Amygdala (tissue), 56 donors: ENCODE measurements around the gene WDR20.

Source experiments
- DNase-seq, 56 donors: peaks; one replicate each; lab custom pipeline; 2025; lab: John Stamatoyannopoulos, UW

Gene WDR20

DNA sequence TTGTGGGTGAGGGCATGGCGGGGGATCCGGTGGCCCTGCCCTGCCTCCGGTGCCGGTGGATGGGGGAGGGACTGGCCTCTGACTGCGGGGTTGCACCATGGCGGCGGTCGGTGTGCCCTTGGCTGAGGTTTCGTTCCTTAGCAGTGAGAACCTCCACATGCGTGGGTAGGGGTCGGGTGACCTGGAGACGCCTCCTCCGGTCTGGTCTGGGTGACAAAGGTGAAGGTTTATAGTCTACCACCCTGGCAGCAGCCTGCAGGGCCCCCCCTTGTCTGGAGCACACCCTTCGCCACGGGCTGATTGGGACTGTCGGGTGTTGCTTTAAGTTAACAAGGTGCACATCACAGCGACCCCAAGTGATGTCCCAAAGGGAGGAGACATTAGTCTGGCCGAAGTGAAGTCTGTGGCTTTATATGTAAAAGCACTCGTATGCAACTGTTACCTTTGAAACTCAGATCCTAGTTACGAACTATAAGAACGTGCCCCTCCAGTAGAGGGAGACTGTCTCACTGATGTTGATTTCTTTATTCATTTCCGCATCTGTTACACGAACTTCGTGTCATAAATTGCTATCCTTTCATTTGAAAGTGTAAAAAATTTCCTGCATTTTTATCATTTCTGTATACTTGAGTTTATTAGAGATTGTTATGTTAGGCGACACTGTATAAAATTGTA is 74.4 kb downstream of the WDR20 start:
- DNase-seq = no peak

DNA sequence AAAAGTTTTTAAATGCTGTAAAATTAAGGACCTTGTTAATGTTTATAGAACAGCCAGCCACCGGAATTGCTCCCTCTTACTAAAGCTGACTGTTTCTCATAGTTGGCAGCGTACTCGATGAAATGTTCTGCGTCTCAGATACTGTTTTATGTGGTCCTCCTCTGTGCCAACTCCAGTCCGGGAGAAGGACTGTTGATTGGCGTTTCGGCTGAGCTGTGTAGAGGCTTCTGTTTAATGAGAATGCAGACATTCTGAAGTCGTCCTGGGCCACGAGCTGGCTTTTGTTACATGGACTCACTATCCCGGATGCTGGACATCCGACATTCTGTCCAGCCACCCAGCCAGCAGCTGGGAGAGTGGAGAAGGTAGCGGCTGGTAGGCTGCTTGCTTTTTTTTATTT is 75.4 kb downstream of the WDR20 start:
- DNase-seq = peak in 43 of 56 donors; percentile 17 to 83 (median 54)

DNA sequence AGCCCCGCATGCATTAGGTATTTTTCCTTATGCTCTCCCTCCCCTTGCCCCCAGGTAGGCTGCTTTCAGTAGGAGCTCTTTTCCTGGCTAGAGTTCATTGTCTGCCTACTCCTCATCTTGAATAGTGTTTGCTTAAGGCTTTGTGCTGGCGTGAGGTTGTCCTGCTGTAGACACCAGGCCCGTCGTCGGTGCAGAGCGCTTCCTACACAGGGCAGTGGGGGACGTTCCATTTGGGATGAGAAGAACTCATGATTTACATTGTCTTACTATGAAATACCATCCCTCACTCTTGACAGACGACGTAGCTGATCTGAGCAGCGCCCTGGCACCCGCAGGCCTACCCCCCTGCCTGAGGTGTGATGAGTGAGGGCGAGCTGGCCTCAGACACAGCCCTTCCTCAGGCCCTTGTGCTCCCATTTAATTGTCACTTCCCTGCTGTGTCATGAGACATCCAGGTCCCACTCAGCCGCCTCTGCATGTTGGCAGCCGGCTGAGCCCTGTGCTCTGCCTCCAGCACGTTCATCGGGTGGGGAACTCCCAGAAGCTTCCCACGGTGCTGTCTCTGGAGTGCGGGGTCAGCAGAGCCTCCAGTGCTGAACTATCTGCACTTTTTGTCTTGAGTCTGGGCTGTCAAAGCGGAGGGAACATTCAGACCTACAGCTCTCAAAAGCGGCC is 76.0 kb downstream of the WDR20 start:
- no peak for DNase-seq

DNA sequence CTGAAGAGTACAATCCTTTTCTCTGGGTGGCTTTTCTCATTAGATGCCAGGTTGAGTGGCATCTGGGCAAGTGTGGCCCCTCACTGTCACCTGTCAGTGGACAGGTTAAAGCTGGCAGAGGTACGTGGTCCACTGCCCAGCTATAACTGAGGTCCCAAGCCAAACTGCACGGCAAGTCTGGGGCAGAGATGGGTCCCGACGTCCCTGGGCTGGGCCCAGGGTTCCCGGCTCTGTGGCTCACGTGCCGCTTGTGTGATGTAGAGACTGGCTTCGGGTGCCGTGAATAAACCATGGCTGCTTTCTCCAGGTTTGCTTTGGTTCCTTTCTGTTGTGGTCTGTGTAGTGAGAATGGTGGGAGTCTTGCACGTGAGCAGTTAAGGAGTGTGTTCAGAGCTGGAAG is 77.7 kb downstream of the WDR20 start:
- no peak for DNase-seq

DNA sequence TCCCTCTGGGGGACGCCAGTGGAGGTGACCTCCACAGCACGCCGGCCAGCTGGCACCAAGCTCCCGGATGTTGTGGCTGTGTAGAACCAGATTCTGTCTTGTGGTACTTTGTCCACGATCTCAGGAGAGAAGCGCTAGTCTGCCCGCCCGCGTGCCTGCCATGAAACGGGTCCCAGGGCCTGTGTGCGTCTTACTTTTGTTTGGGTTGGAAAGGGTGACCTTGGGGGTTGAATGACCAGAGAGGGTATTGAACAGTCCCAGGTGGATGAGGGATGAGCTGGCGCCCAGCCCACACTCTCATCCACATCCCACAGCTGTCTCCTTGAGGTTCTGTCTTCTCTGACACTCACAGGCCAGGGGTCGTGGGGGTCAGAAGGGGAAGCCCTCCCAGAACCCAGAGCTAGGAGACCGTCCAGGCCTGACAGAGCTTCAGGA is 78.3 kb downstream of the WDR20 start:
- DNase-seq = no peak

DNA sequence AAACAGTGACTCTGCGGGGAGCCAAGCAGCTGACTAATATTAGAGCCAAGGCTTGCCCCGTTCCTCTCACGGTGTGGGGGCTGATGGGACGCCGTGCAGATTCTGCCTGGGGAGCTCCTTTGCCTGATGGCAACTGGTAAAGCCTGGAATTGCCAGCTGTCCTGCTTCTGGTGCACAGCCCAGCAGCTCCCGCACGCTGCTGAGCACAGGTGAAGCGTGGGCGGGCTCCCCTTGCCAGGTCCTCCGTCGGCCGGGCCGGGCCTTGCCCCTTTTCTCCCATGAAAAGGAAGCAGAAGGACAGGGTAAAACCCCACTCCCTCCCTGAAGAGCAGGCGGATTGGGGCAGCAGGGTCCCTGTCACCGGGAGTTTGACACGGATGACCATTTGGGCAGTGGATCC is 79.0 kb downstream of the WDR20 start:
- peak in 11 of 56 donors; percentile 17 to 43 (median 31) for DNase-seq

DNA sequence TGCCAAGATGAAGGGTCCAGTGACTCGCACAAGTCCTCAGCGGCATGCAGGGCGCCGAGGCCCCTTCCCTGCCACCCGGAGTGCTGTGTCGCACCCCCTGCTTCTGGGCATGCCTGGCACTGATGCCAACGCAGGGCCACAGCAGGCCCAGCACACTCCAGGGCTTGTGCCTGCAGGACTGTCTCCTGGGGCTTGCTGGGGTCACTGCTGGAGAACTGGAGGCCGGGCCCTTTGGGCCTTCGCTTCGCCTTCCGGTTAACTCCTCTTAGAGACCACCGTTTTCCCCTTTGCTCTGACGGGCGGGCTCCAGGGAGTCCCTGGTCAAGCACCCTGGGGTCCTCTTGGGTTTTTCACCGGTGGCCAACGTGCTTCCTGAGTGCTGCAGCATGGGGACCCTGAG is 79.6 kb downstream of the WDR20 start:
- no peak for DNase-seq

DNA sequence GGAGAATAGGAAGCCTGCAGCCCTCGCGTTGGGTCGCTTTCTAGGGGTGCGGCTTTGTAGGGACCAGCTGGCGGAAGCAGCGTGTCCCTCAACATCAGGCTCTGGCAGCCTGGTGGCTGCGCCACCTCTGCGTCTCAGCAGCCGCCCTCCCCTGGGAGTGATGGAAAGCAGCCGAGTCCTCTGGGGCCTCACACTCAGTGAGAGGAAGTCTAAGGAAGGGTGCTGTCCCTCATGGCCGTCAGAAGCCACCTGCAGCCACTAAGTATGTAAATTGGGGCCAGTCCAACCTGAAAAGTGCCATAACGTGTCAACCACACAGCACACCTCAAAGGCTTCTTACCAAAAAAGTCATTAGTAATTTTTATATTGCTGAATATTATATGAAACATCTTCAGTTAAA is 80.3 kb downstream of the WDR20 start:
- no peak for DNase-seq

DNA sequence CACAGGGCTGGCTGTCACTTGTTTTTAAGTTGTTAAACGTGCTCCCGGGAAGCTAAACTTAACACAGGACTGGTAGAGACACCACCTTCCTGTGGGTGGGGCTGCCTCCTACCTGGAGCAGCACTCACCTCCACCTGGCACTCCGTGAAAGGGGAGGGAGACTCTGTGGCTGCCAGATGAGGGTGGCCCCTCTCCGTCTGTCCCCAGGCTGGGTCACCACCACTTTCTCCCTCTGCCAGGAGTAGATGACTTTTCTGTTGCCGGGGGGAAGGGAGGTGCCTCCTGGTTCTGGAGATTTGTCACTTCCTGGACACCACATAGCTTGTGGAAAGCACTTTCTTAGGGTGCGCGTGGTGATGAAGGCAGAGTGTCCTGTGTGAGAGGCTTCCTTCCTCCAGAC is 81.3 kb downstream of the WDR20 start:
- no peak for DNase-seq

DNA sequence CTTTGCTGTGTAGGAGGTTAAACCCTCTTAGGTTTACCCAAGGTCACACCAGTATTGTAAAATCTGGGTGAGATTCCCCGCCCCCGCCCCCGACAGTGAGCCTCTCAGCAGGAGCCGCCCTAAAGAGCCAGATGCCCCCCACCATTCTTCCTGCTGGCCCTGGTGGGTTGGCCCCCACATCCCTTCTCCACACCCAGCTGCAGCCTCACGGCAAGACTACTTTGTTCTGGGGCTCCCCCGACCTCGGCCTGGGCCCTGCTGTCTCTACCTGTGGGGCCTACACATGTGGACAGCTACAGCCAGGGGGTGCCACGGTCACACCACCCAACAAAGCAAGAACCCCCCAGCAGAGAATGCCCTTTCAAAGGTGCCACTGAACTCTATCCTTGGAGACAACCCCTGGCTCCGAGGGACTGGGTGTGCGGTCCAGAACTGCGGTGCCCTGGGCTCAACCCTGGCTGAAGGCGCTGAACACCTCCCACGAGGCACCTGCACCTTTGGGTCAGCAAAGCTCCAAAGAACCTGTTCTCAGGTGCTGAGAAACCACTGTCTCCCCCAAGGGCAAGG is 82.4 kb downstream of the WDR20 start:
- no peak for DNase-seq

DNA sequence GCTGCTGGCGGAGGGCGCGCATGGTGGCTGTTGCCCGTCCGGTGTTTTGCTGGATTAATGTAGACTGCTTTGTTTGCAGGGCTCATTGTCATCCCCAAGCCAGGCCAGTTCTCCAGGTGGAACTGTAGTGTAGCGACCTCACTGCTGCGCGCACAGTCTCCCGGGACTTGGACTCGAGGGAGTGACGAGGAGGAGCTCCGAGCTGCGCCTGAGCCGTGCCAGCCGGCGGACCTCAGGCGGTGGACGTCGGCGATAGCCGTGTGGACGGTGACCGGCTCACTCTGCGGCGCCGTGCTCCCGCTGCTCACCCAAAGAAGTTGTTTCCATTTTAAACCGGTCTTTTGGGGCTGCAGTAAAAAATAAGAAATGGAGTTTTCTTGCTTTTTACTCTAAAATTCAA is 83.1 kb downstream of the WDR20 start:
- DNase-seq = no peak

DNA sequence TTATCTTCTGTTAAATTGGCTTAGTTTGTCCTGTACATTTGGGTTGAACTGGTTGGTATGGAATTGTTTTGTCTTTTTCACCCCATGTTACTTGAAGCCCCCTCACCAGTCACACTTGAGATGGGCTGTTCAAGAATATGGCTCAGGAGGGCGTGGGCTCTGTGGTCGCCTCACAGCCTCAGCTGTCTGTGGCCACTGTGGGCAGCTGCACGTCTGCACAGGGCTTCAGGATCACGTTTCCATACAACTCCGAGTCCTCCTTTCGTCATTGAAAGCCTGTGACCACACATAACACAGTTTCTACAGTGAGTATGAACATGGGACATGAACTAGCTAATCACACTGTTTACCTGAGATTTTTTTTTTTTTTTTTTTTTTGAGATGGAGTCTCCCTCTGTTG is 84.0 kb downstream of the WDR20 start:
- no peak for DNase-seq

DNA sequence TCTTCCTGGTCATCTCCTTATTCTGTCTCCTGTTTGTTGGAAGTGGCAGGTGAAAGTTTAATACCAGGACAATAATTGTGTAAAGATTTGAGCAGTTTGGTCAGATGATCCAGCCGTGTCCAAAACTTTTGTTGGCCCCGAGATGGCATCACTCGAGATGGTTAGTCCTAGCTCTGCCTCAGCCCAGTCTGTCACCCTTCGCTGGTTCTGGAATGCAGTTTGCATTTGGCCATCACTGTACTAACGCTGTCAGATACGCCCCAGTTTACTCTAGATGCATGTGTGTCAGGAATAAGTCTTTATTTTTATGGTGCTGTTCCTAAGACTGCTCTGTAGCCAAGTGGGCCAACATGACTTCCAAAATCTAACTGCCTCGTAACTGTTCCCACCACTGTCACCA is 85.7 kb downstream of the WDR20 start:
- DNase-seq = no peak

DNA sequence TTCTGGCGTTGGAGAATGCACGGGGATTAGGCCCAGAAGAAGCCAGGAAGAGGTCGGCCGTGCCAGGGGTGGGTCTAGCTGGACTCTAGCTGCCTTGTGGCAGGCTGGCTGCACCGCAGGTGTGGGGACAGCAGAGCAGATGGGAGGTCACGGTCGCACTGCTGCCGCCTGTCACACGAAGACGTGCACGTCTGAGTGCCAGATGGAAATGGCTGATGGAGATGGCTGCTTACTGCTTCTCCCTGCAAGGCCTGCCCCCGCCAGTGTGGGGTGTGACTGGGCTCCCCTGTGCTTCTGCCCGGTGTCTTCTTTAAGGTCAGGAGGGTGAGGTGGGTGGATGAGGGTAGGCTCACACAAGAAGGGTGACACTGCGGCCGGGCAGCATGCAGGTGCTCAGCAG is 86.2 kb downstream of the WDR20 start:
- DNase-seq = no peak

DNA sequence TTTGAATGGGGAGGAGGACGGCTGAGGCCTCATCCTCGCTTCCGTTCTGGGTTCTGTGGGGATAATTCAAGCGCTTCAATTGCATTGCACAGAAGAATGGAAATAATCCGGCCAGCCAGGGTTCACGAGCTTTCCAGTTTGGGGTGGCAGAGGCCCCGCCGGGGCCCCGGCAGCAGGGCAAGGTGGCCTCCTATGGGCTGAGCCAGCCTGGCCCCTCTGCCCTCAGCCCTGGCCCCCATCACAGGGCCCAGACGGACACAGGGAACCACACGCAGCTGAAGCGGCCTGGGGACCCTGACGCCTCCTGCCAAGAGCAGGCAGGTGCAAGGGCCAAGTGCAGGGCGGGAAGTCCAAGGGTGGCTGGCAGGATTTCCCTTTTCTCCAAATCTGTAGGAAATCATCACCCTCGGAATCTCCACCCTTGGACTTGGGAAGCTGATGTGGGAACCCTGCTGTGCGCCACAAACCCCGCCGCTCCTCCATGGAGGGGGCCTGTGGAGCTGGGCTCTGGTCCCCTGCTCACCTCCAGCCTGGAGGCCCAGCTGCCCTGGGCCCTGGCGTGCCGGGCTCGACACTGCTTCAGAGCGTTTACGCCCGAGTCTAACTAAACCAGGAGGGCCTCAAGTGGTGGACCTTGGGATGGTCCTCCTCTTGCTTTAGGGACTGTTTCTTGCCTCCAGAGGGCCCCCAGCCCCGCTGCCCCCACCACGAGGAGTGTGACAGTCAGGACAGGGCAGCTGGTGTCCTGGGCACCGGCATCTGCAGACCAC is 86.8 kb downstream of the WDR20 start:
- no peak for DNase-seq

DNA sequence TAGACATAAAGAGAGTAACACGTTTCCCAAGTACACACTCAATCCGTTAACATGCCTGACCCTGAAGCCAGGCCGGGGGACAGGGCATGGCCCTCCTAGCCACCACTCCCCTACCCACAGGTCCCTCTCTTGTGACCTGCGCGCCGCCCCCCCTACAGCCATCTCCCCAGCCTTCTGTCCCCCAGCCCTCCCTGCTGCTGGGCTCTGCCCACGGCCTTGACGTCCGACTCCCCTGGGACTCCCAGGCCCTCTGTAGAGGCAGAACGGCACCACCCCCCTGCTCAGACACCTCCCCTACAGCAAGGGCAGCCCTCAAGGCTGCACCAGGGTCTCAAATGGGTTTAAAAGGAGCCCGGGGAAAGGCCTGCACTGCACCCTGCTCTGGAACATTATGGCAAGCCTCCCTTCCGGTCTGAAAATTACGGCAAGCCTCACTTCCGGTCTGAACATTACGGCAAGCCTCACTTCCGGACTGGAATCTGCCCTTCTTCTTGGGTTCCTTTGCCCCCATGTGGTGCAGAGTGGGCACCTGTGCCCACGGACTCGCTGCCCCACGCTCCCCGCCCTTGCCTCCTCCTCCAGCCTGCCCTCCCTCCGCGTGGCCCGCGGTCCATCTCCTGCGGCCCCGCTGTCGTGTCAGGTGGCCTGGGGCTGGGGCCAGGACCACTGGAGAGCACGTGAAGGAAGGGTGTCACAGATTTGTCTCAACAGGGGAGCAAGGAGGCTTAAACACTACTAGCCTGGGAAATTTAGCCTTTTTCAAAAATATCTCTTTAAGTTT is 87.7 kb downstream of the WDR20 start:
- DNase-seq = no peak

DNA sequence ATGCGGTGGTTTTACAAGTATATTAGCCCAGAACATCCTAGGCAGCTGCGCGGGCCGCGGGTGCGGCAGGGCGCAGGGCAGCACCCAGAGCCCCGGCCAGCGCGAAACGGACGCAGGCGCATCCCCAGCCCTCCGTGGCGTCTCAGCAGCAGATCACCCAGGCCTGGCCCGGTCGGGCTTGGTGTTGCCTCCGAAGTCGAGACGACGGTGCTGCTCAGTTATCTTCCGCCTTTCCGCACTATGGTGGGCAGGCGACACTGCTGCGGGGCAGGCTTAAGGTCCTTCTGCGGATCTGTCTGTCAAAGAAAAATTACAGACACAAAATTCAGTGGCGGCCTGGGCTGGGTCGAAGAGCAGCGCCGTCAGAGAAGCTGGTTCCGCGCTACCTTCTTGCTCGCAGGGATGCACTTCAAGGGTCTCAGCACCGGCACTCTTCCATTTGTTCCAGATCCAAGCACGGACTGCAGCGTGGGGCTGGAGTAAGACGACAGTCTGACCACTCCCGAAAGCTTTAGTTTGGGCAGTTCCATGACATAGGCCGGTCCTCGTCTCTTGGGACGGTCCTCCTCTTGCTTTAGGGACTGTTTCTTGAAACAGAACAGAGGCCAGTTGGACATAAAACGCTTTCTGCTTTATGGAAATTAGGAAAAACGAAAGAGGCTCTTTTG is 89.5 kb downstream of the WDR20 start:
- no peak for DNase-seq

DNA sequence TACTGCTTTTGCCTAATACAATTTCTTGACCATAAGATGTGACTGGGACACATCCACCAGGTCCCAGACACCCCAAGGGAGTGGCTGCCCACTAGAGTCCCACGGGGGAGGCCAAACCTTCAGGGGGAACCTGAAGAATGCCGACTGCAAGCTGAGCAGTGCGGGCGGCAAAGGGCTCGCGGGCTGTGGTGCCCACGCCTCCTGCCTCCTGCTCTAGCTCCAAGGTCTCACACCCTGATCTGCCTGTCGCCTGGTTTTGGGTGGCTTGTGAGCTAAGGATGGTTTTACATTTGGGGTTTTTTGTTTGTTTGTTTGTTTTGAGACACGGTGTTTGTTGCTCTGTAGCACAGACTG is 90.0 kb downstream of the WDR20 start:
- no peak for DNase-seq

DNA sequence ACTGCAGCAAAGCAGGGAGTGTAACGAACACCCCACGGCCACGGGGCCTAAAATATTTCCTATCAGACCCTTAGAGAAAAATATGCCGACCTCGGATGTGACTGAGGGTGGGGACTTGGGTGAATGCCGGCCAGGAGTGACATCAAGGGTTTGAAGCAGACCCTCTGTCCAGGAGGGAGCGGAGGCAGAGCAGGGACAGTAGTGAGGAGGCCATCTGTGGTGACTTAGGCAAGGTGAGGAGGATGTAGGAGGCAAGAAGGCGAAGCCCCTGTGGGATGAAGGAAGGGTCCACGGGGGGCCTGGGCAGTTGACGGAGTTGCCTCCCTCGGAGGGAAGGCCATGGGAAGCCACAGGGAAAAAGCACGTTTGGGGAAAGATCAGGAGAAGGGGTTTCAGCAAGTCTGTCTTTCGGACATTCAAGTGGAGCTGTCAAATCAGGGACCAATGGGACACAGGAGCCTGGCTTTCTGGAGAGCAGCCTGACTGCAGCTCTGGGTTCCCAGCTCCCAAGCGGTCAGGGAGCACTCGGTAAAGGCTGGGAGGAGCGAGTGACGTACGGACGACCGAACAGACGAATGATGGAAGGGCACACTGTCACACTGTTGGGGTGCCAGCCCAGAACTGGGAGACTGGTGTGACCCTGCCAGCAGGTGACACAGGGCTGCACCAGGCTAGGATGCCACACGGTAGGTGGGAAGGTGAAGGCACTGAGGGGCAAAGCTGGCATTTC is 90.9 kb downstream of the WDR20 start:
- DNase-seq = no peak
